Osteoblast (primary cell): Measurements from ENCODE around the gene TESK1. TPM values are rescaled to one million over a fixed set of nuclear protein-coding genes. Genes with fewer than 3 reads are reported as not detected.

Source experiments
- DNase-seq: peaks from one replicate; pipeline ENCODE4 v3.0.0; 2011; ENCODE audit warnings: low spot score, mixed read lengths; ENCODE audit not compliant: insufficient read length; ENCODE audit errors: missing footprints
- H2AFZ ChIP-seq: 2 replicates; pipeline ENCODE4 v1.6.0; 2011; ENCODE audit warnings: mild to moderate bottlenecking, low read length
- H3K27ac ChIP-seq: 2 replicates; pipeline ENCODE4 v1.5.1; 2011; ENCODE audit warnings: mild to moderate bottlenecking, low read depth, low read length, moderate library complexity
- H3K27me3 ChIP-seq: 2 replicates; pipeline ENCODE4 v1.6.0; 2012; ENCODE audit warnings: mild to moderate bottlenecking, control low read depth, inconsistent platforms, low read length, moderate library complexity; ENCODE audit not compliant: insufficient read depth
- H3K36me3 ChIP-seq: 2 replicates; pipeline ENCODE4 v1.5.1; 2011; ENCODE audit warnings: mild to moderate bottlenecking, low read length, control low read depth, moderate library complexity; ENCODE audit not compliant: insufficient read depth
- H3K4me1 ChIP-seq: 2 replicates; pipeline ENCODE4 v1.5.1; 2011; ENCODE audit warnings: mild to moderate bottlenecking, low read length, control low read depth, moderate library complexity; ENCODE audit not compliant: insufficient read depth
- H3K4me2 ChIP-seq: 2 replicates; pipeline ENCODE4 v1.6.0; 2011; ENCODE audit warnings: mild to moderate bottlenecking, low read length; ENCODE audit not compliant: insufficient read depth
- H3K4me3 ChIP-seq: fragments of 200-600 bp; sonication (generic); 3 replicates; pipeline ENCODE4 v1.5.1; 2012; ENCODE audit warnings: mild to moderate bottlenecking, low read length, inconsistent platforms; ENCODE audit not compliant: insufficient read depth
- H3K79me2 ChIP-seq: 2 replicates; pipeline ENCODE4 v1.6.0; 2012; ENCODE audit warnings: mild to moderate bottlenecking, low read length, control low read depth, inconsistent platforms; ENCODE audit not compliant: insufficient read depth
- H3K9me3 ChIP-seq: 2 replicates; pipeline ENCODE4 v1.5.1; 2011; ENCODE audit warnings: low read depth, low read length, control low read depth
- H4K20me1 ChIP-seq: 2 replicates; pipeline ENCODE4 v1.6.0; 2012; ENCODE audit warnings: mild to moderate bottlenecking, low read length, control low read depth; ENCODE audit not compliant: insufficient read depth
- CTCF ChIP-seq: IDR thresholded peaks from 2 replicates; pipeline ENCODE4 v1.5.1; 2011; ENCODE audit warnings: mild to moderate bottlenecking, low read depth, low read length, moderate library complexity; ENCODE audit errors: extremely low read depth
- total RNA-seq: library from RNA; depleted of rRNA; stranded (reverse); fragments of >200 nt; gene quantifications from 2 replicates; pipeline ENCODE4 v1.2.3, GENCODE V29; 2012

The TESK1 gene
- total RNA-seq, 1 donor = 18.5 TPM

- H3K4me3 ChIP-seq = no peak overlapping the region
- no peak for TF ChIP-seq CTCF
- H3K36me3 ChIP-seq = peaks cover 13% of the 10 kb centered on the region
- no peaks in the 10 kb centered on the region for H3K27me3 ChIP-seq
- no peak for DNase-seq
- no peaks in the 10 kb centered on the region for H3K9me3 ChIP-seq
- H3K4me2 ChIP-seq = no peak overlapping the region
- H3K4me1 ChIP-seq = peaks cover 32% of the 10 kb centered on the region
- H2AFZ ChIP-seq = no peak overlapping the region
- no peak overlapping the region for H3K27ac ChIP-seq
- no peaks in the 10 kb centered on the region for H4K20me1 ChIP-seq
- peaks cover 10% of the 10 kb centered on the region for H3K79me2 ChIP-seq
Measured at GRCh38 chr9:35656348-35656747, 51.3 kb downstream of the TESK1 start.

GRCh38 chr9:35656831-35657545, 51.9 kb downstream of the TESK1 start:
- peaks cover 10% of the 10 kb centered on the region for H3K79me2 ChIP-seq
- peak overlapping the region; percentile 65 for H3K4me3 ChIP-seq
- H3K4me2 ChIP-seq = peak overlapping the region; percentile 77
- peak overlapping the region; percentile 78 for H2AFZ ChIP-seq
- H3K36me3 ChIP-seq = peaks cover 20% of the 10 kb centered on the region
- no peak for TF ChIP-seq CTCF
- no peaks in the 10 kb centered on the region for H3K27me3 ChIP-seq
- H3K9me3 ChIP-seq = no peaks in the 10 kb centered on the region
- no peak for DNase-seq
- H4K20me1 ChIP-seq = no peaks in the 10 kb centered on the region
- peaks cover 30% of the 10 kb centered on the region for H3K4me1 ChIP-seq
- H3K27ac ChIP-seq = peak overlapping the region; percentile 100

- peak within 1 kb of the TSS; percentile 100 for H3K27ac ChIP-seq
- H3K4me1 ChIP-seq = peaks cover 24% of the 10 kb centered on the region
- H3K79me2 ChIP-seq = peaks cover 10% of the 10 kb centered on the region
- H3K4me3 ChIP-seq = peak within 1 kb of the TSS; percentile 84
- no peaks in the 10 kb centered on the region for H3K9me3 ChIP-seq
- H3K27me3 ChIP-seq = no peaks in the 10 kb centered on the region
- H3K4me2 ChIP-seq = peak within 1 kb of the TSS; percentile 92
- no peaks in the 10 kb centered on the region for H4K20me1 ChIP-seq
- H2AFZ ChIP-seq = peak within 1 kb of the TSS; percentile 79
- DNase-seq = peak; percentile 98
- peaks cover 22% of the 10 kb centered on the region for H3K36me3 ChIP-seq
- TF ChIP-seq CTCF = no peak
Measured at GRCh38 chr9:35657546-35658136, 52.6 kb downstream of the TESK1 start, which contains the start of gene RMRP. TSS of gene RMRP (minus strand) at chr9:35658019.
